SK-N-MC (cell line): Measurements from ENCODE around the gene CCDC127.

Source experiments
- EZH2 ChIP-seq: fragments of 200-600 bp; sonication (generic); IDR thresholded peaks from one replicate; pipeline ENCODE4 v1.6.1; 2017; ENCODE audit warnings: antibody characterized with exemption
- FOXP2 ChIP-seq: optimal IDR thresholded peaks from 2 replicates; pipeline ENCODE3; 2011; ENCODE audit warnings: mild to moderate bottlenecking, moderate library complexity; ENCODE audit not compliant: insufficient read depth; ENCODE audit errors: extremely low read length, control extremely low read depth
- POLR2AphosphoS5 ChIP-seq: IDR thresholded peaks from 2 replicates; pipeline ENCODE4 v1.6.1; 2012; ENCODE audit warnings: mild to moderate bottlenecking, low read depth, low read length, borderline replicate concordance

GRCh38 chr5:223791-224190 is 5.8 kb upstream of the CCDC127 start:
- TF ChIP-seq EZH2 (no peak), POLR2AphosphoS5 (no peak), FOXP2 (no peak)
